Endodermal cell (in vitro differentiated cells): ENCODE measurements around the gene HOXC9. TPM values are rescaled to one million over a fixed set of nuclear protein-coding genes. Genes with fewer than 3 reads are reported as not detected.

ENCODE experiments used
- DNase-seq: peaks from one replicate; pipeline ENCODE4 v3.0.0-alpha.2; 2017
- H3K27ac ChIP-seq: 2 replicates; pipeline ENCODE4 v1.5.1; 2013; ENCODE audit warnings: mild to moderate bottlenecking, low read depth, low read length, moderate library complexity
- H3K27me3 ChIP-seq: 2 replicates; pipeline ENCODE4 v1.6.1; 2013; ENCODE audit warnings: mild to moderate bottlenecking, low read length, moderate library complexity; ENCODE audit not compliant: insufficient read depth, control insufficient read depth, poor library complexity, severe bottlenecking
- H3K36me3 ChIP-seq: 2 replicates; pipeline ENCODE4 v1.7.0; 2013; ENCODE audit warnings: mild to moderate bottlenecking, low read length, moderate library complexity; ENCODE audit not compliant: control insufficient read depth, insufficient read depth
- H3K4me1 ChIP-seq: one replicate; pipeline ENCODE4 v1.7.0; 2013; ENCODE audit warnings: low read length; ENCODE audit not compliant: control insufficient read depth, insufficient read depth
- H3K4me3 ChIP-seq: 2 replicates; pipeline ENCODE4 v1.5.1; 2013; ENCODE audit warnings: mild to moderate bottlenecking, low read length, moderate library complexity
- H3K9ac ChIP-seq: 2 replicates; pipeline ENCODE4 v1.6.1; 2013; ENCODE audit warnings: mild to moderate bottlenecking, low read length, moderate library complexity; ENCODE audit not compliant: poor library complexity, severe bottlenecking; ENCODE audit errors: extremely low read depth
- H3K9me3 ChIP-seq: 2 replicates; pipeline ENCODE4 v1.6.1; 2013; ENCODE audit warnings: mild to moderate bottlenecking, low read length, moderate library complexity; ENCODE audit not compliant: control insufficient read depth
- H3K27ac Mint-ChIP-seq: 2 replicates; pipeline ENCODE4 v1.8.0; 2020; ENCODE audit warnings: mixed read lengths
- H3K27me3 Mint-ChIP-seq: 2 replicates; pipeline ENCODE4 v1.8.0; 2021; ENCODE audit warnings: mild to moderate bottlenecking, mixed read lengths; ENCODE audit not compliant: insufficient read depth
- H3K36me3 Mint-ChIP-seq: 2 replicates; pipeline ENCODE4 v1.8.0; 2020; ENCODE audit warnings: low read depth, mixed read lengths
- H3K4me1 Mint-ChIP-seq: 2 replicates; pipeline ENCODE4 v1.8.0; 2020; ENCODE audit warnings: mixed read lengths
- H3K4me3 Mint-ChIP-seq: 2 replicates; pipeline ENCODE4 v1.8.0; 2020; ENCODE audit warnings: mild to moderate bottlenecking, moderate library complexity, mixed read lengths
- H3K9me3 Mint-ChIP-seq: 2 replicates; pipeline ENCODE4 v1.8.0; 2020; ENCODE audit warnings: mild to moderate bottlenecking, mixed read lengths
- WGBS, 2 experiments: methylation state at CpG; one replicate each; pipeline versions ENCODE4 v1.1.5 to v1.1.7; 2013; ENCODE audit warnings: missing lambda C conversion rate in 2 of 2, mixed read lengths in 1 of 2; ENCODE audit not compliant: insufficient coverage in 1 of 2, insufficient read length in 1 of 2; 5-methylcytosine and 5-hydroxymethylcytosine counted together
- microRNA-seq: library from miRNA; unstranded; fragments of <30 nt; microRNA quantifications from one replicate; pipeline ENCODE4 v1.2.0, GENCODE V29; 2020; ENCODE audit warnings: borderline microRNAs expressed
- total RNA-seq, 2 donors: library from RNA; stranded (reverse); fragmentation: NEBNext Ultra II Directional in 1 of 2; extraction: Animal tissue kit (Norgen Biotek cat#: 25700) in 1 of 2; gene quantifications; 2 replicates in 1 of 2; 3 replicates in 1 of 2; pipeline ENCODE4 v1.2.1, GENCODE V29; 2021
- TF ChIP-seq, protein P1 (sequence below): fragments of 200-600 bp; sonication (generic); conservative IDR thresholded peaks from 2 replicates; pipeline ENCODE4 v1.5.0; 2021; ENCODE audit warnings: antibody characterized with exemption, mild to moderate bottlenecking

Gene HOXC9
- total RNA-seq, 2 donors from 2014 or later: not detected

DNA sequence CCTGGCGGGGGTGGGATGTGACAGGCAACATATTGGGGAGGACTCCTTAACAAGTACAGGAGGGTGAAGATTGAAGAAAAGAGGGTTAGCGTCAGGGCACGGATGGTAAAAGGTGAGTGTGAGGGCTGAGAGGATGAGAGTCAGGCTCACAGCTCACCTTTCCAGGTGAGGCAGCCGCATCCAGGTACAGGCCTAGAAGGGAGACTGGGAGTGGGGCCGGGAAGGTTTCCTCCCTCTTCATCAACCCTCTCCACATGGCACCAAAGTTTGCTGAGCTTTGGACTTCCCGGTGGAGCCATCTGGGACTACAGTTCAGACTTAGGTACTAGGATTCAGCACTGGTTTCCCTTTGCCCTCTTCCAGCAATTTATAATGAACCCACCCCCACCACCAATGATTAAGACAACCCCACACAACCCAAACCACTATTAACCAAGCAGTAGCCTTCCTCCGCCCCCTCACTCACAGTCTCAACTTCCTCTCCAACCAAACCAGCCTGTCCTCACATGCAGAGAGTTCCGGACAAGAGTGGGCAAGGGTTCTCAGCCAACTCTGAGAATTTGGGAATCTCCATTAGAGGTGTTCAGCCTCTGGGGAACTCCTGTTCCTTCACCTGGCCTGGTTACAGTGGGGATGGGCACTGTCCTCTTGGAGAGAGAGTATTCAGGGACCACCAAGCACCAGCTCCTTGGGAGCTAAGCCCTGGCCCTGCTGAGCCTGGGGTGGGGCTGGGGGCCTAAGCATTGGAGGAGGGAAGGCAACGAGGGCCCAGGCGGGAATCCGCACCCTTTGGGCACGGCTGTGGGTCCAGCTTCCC, 51.3 kb downstream of the HOXC9 start:
- H3K9me3 ChIP-seq: no peaks in the 10 kb centered on the region
- peaks cover 100% of the 10 kb centered on the region for H3K27me3 ChIP-seq
- H3K27ac Mint-ChIP-seq: no peak overlapping the region
- TF ChIP-seq, protein P1, sequence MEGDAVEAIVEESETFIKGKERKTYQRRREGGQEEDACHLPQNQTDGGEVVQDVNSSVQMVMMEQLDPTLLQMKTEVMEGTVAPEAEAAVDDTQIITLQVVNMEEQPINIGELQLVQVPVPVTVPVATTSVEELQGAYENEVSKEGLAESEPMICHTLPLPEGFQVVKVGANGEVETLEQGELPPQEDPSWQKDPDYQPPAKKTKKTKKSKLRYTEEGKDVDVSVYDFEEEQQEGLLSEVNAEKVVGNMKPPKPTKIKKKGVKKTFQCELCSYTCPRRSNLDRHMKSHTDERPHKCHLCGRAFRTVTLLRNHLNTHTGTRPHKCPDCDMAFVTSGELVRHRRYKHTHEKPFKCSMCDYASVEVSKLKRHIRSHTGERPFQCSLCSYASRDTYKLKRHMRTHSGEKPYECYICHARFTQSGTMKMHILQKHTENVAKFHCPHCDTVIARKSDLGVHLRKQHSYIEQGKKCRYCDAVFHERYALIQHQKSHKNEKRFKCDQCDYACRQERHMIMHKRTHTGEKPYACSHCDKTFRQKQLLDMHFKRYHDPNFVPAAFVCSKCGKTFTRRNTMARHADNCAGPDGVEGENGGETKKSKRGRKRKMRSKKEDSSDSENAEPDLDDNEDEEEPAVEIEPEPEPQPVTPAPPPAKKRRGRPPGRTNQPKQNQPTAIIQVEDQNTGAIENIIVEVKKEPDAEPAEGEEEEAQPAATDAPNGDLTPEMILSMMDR: no peak
- no peaks in the 10 kb centered on the region for H3K36me3 ChIP-seq
- H3K9ac ChIP-seq: no peak overlapping the region
- H3K27ac ChIP-seq: no peak overlapping the region
- no peak overlapping the region for H3K4me3 Mint-ChIP-seq
- peaks cover 100% of the 10 kb centered on the region for H3K27me3 Mint-ChIP-seq
- H3K4me3 ChIP-seq: no peak overlapping the region
- H3K4me1 ChIP-seq: no peaks in the 10 kb centered on the region
- WGBS, 2 experiments: 14 to 16% methylated on average over 4 to 12 of the region's 12 CpGs
- H3K9me3 Mint-ChIP-seq: no peaks in the 10 kb centered on the region
- peaks cover 7% of the 10 kb centered on the region for H3K4me1 Mint-ChIP-seq
- peak; percentile 65 for DNase-seq
- no peaks in the 10 kb centered on the region for H3K36me3 Mint-ChIP-seq

DNA sequence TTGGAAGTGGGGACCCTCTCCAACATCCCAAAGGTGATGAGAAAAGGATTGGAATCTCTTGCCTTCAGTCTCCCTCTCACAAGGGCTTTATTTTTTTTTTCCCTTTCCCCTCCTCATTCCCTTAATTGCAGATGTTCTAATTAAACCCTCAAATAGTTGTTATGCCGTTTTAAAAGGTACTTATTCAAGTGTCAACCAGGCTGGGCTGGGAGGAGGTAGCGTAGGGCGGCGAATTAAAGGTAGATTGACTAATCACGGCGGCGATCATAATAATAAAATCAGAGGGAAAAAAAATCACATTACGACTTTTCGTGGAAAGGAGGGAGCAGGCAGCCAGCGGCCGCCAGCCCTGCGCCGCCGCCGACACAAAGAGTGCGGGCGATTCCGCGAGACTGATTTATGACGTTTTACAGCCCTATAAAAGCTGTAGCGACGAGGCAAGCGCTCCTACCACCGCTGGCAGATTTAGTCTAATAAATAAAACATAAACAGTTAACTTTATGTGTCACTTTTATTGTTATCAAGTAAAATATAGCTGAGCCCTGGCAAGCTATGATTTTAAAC, 52.0 kb downstream of the HOXC9 start:
- no peak overlapping the region for H3K9ac ChIP-seq
- no peaks in the 10 kb centered on the region for H3K36me3 Mint-ChIP-seq
- no peaks in the 10 kb centered on the region for H3K9me3 ChIP-seq
- WGBS, 2 experiments: 5 to 6% methylated on average over 10 to 24 of the region's 24 CpGs
- peaks cover 5% of the 10 kb centered on the region for H3K4me1 Mint-ChIP-seq
- no peak overlapping the region for H3K27ac Mint-ChIP-seq
- H3K36me3 ChIP-seq: no peaks in the 10 kb centered on the region
- no peak overlapping the region for H3K27ac ChIP-seq
- H3K27me3 Mint-ChIP-seq: peaks cover 100% of the 10 kb centered on the region
- no peaks in the 10 kb centered on the region for H3K9me3 Mint-ChIP-seq
- H3K4me3 Mint-ChIP-seq: no peak overlapping the region
- peaks cover 100% of the 10 kb centered on the region for H3K27me3 ChIP-seq
- no peaks in the 10 kb centered on the region for H3K4me1 ChIP-seq
- no peak for DNase-seq
- no peak overlapping the region for H3K4me3 ChIP-seq
- TF ChIP-seq, protein P1: no peak

DNA sequence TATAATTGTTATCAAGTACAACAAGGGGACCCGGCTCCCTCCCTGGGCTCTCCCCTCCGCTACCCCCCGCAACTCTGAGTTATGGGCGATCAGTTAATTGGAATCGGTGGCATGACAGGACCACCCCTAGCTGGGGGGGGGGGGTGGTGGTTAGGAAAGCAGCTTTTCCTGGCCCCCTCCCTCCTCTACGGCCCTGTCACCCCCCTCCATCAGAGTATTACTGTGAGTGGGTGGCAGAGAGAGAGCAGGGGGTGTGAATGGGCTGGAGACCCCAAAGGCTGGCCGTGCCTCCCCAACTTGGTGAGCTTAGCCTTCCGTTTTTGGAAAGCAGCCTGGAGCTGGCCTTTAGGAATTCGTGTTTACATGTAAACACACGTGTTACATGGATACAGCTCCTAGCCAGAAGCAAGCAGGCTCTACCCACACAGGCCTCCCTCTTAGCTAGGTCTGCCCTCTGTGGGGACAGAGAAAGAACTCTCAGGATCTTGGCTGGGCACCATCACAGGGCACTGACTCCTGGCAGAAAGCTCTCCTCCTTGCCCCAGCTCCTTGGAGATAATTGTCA, 52.6 kb downstream of the HOXC9 start:
- TF ChIP-seq, protein P1: no peak
- 0 to 7% methylated on average over 1 to 5 of the region's 10 CpGs for WGBS, 2 experiments
- H3K27me3 ChIP-seq: peaks cover 100% of the 10 kb centered on the region
- H3K4me1 Mint-ChIP-seq: peaks cover 3% of the 10 kb centered on the region
- H3K36me3 ChIP-seq: no peaks in the 10 kb centered on the region
- H3K36me3 Mint-ChIP-seq: no peaks in the 10 kb centered on the region
- H3K9me3 Mint-ChIP-seq: no peaks in the 10 kb centered on the region
- H3K27ac Mint-ChIP-seq: no peak overlapping the region
- peak; percentile 73 for DNase-seq
- H3K27me3 Mint-ChIP-seq: peaks cover 100% of the 10 kb centered on the region
- H3K9me3 ChIP-seq: no peaks in the 10 kb centered on the region
- no peak overlapping the region for H3K4me3 ChIP-seq
- H3K4me1 ChIP-seq: no peaks in the 10 kb centered on the region
- no peak overlapping the region for H3K9ac ChIP-seq
- H3K4me3 Mint-ChIP-seq: peak overlapping the region; percentile 38
- H3K27ac ChIP-seq: peak overlapping the region; percentile 10

Small RNA genes lying within 50 kb of the gene (microRNA-seq; reads per million reads assigned to microRNA genes)
- gene MIR196A2 (3.7 reads per million, percentile 24 among the genes with 10 or more reads in this experiment), gene MIR615 (not detected)

Other genes starting within 250 kb of the HOXC9 start
- not detected for gene CISTR, start 248.2 kb upstream of the HOXC9 start, total RNA-seq
- not detected for gene HOXC13, start 61.3 kb upstream of the HOXC9 start, total RNA-seq
- gene HOXC12, start 45.3 kb upstream of the HOXC9 start, total RNA-seq: not detected
- not detected for gene HOXC11, start 27.0 kb upstream of the HOXC9 start, total RNA-seq
- not detected for gene HOTAIR, start 25.2 kb upstream of the HOXC9 start, total RNA-seq
- not detected for gene HOXC10, start 15.0 kb upstream of the HOXC9 start, total RNA-seq
- gene HOXC8, start 8.8 kb downstream of the HOXC9 start, total RNA-seq: not detected
- gene HOXC6, start 28.3 kb downstream of the HOXC9 start, total RNA-seq: not detected
- gene HOXC5, start 32.9 kb downstream of the HOXC9 start, total RNA-seq: not detected
- not detected for gene HOXC4, start 53.7 kb downstream of the HOXC9 start, total RNA-seq
- 10 to 100 TPM; 32.4 to 37.2 TPM for gene SMUG1, start 188.8 kb downstream of the HOXC9 start, total RNA-seq